Hepatocyte (in vitro differentiated cells): Measurements from ENCODE around the gene ESRRG.

Experiments used
- CTCF ChIP-seq: fragments of 200-600 bp; sonication (generic); IDR thresholded peaks from 2 replicates; pipeline ENCODE4 v1.5.1; 2016; ENCODE audit warnings: antibody characterized with exemption, mild to moderate bottlenecking; ENCODE audit not compliant: poor library complexity
- EZH2 ChIP-seq: fragments of 200-600 bp; sonication (generic); IDR thresholded peaks from 2 replicates; pipeline ENCODE4 v1.6.1; 2016; ENCODE audit warnings: antibody characterized with exemption, mild to moderate bottlenecking, borderline replicate concordance

GRCh38 chr1:216617081-216617875, 106.0 kb downstream of the ESRRG start:
- no peak for TF ChIP-seq CTCF
- no peak for TF ChIP-seq EZH2
